Stimulated activated naive CD8-positive, alpha-beta T cell treated with anti-CD3 and anti-CD28 coated beads, Interleukin-15, amount 100 ng/mL, for 72 hours (primary cell): ENCODE data around the gene SBF2.

Source experiments
- ATAC-seq: fragments of 150-1000 bp; cut with Tn5 transposase; 2 replicates; pipeline ENCODE4 v1.10.0; 2021; ENCODE audit warnings: mild to moderate bottlenecking, moderate library complexity
- DNase-seq, 2 donors: peaks; one replicate each; pipeline ENCODE4 v3.0.0; 2021 to 2022
- H3K27ac Mint-ChIP-seq, 2 donors: one replicate each; pipeline ENCODE4 v1.8.0; 2022; ENCODE audit warnings: mild to moderate bottlenecking in 2 of 2, mixed read lengths in 2 of 2, moderate library complexity in 2 of 2
- H3K27me3 Mint-ChIP-seq: one replicate; pipeline ENCODE4 v1.8.0; 2022; ENCODE audit warnings: mixed read lengths
- H3K4me1 Mint-ChIP-seq: one replicate; pipeline ENCODE4 v1.8.0; 2022; ENCODE audit warnings: mild to moderate bottlenecking, mixed read lengths
- H3K4me3 Mint-ChIP-seq, 2 donors: one replicate each; pipeline ENCODE4 v1.8.0; 2022; ENCODE audit warnings: mild to moderate bottlenecking in 2 of 2, mixed read lengths in 2 of 2, moderate library complexity in 1 of 2
- H3K9me3 Mint-ChIP-seq, 2 donors: one replicate each; pipeline ENCODE4 v1.8.0; 2022; ENCODE audit warnings: mixed read lengths in 2 of 2

SBF2 gene

GRCh38 chr11:10293423-10294289 is at the start of gene SBF2:
SBF2 (minus strand) TSS chr11:10294219; CDS start chr11:10294069, 150 bp downstream.
- H3K27ac Mint-ChIP-seq: peak within 1 kb of the TSS in 1 of 2 donors; percentile 1
- H3K9me3 Mint-ChIP-seq: no peaks in the 10 kb centered on the region
- ATAC-seq: peak; percentile 53
- peaks cover 46% of the 10 kb centered on the region for H3K4me1 Mint-ChIP-seq
- DNase-seq: peak; percentile 74 to 78
- peaks cover 28% of the 10 kb centered on the region for H3K27me3 Mint-ChIP-seq
- H3K4me3 Mint-ChIP-seq: peak within 1 kb of the TSS; percentile 78 to 82

GRCh38 chr11:10338287-10338686 is 44.3 kb upstream of the SBF2 start:
- Mint-ChIP-seq H3K27me3 (peaks cover 40% of the 10 kb centered on the region), H3K27ac (peak overlapping the region in 1 of 2 donors; percentile 64), H3K4me1 (no peaks in the 10 kb centered on the region), H3K4me3 (no peak overlapping the region), H3K9me3 (no peaks in the 10 kb centered on the region)
- no peak for DNase-seq
- ATAC-seq: no peak

- Mint-ChIP-seq H3K4me3 (no peak overlapping the region), H3K9me3 (no peaks in the 10 kb centered on the region), H3K27ac (no peak overlapping the region), H3K27me3 (peaks cover 18% of the 10 kb centered on the region), H3K4me1 (peaks cover 3% of the 10 kb centered on the region)
- DNase-seq: no peak
- ATAC-seq: no peak
Measured at GRCh38 chr11:10333490-10333889, 39.5 kb upstream of the SBF2 start.

GRCh38 chr11:10331548-10332289 is 37.7 kb upstream of the SBF2 start:
- H3K9me3 Mint-ChIP-seq: no peaks in the 10 kb centered on the region
- peaks cover 7% of the 10 kb centered on the region for H3K4me1 Mint-ChIP-seq
- no peak for DNase-seq
- H3K27me3 Mint-ChIP-seq: peaks cover 26% of the 10 kb centered on the region
- ATAC-seq: no peak
- peak overlapping the region in 1 of 2 donors; percentile 69 for H3K27ac Mint-ChIP-seq
- H3K4me3 Mint-ChIP-seq: no peak overlapping the region

GRCh38 chr11:10329935-10330334 is 35.9 kb upstream of the SBF2 start:
- DNase-seq (no peak), ATAC-seq (no peak)
- peaks cover 21% of the 10 kb centered on the region for H3K27me3 Mint-ChIP-seq
- peaks cover 7% of the 10 kb centered on the region for H3K4me1 Mint-ChIP-seq
- H3K9me3 Mint-ChIP-seq: no peaks in the 10 kb centered on the region
- H3K4me3 Mint-ChIP-seq: no peak overlapping the region
- H3K27ac Mint-ChIP-seq: no peak overlapping the region

- H3K9me3 Mint-ChIP-seq: no peaks in the 10 kb centered on the region
- H3K4me3 Mint-ChIP-seq: no peak overlapping the region
- no peak overlapping the region for H3K27ac Mint-ChIP-seq
- no peak for ATAC-seq
- peaks cover 7% of the 10 kb centered on the region for H3K4me1 Mint-ChIP-seq
- no peak for DNase-seq
- peaks cover 21% of the 10 kb centered on the region for H3K27me3 Mint-ChIP-seq
Measured at GRCh38 chr11:10329356-10329755, 35.3 kb upstream of the SBF2 start.

GRCh38 chr11:10328314-10329098 is 34.5 kb upstream of the SBF2 start:
- Mint-ChIP-seq H3K4me1 (peaks cover 10% of the 10 kb centered on the region), H3K4me3 (no peak overlapping the region), H3K27me3 (peaks cover 25% of the 10 kb centered on the region), H3K9me3 (no peaks in the 10 kb centered on the region), H3K27ac (no peak overlapping the region)
- DNase-seq: no peak
- no peak for ATAC-seq

GRCh38 chr11:10327254-10327653 is 33.2 kb upstream of the SBF2 start:
- Mint-ChIP-seq H3K4me1 (peaks cover 23% of the 10 kb centered on the region), H3K9me3 (no peaks in the 10 kb centered on the region), H3K4me3 (no peak overlapping the region), H3K27me3 (peaks cover 29% of the 10 kb centered on the region), H3K27ac (no peak overlapping the region)
- DNase-seq (no peak), ATAC-seq (no peak)

- Mint-ChIP-seq H3K4me1 (peaks cover 24% of the 10 kb centered on the region), H3K4me3 (no peak overlapping the region), H3K27ac (peak overlapping the region; percentile 70 to 94), H3K9me3 (no peaks in the 10 kb centered on the region), H3K27me3 (peaks cover 29% of the 10 kb centered on the region)
- no peak for ATAC-seq
- DNase-seq: no peak
Measured at GRCh38 chr11:10326012-10326964, 32.3 kb upstream of the SBF2 start.

- Mint-ChIP-seq H3K27ac (no peak overlapping the region), H3K27me3 (peaks cover 29% of the 10 kb centered on the region), H3K4me1 (peaks cover 24% of the 10 kb centered on the region), H3K9me3 (no peaks in the 10 kb centered on the region), H3K4me3 (no peak overlapping the region)
- DNase-seq (no peak), ATAC-seq (no peak)
Measured at GRCh38 chr11:10325277-10326011, 31.4 kb upstream of the SBF2 start.

GRCh38 chr11:10324474-10324873 is 30.5 kb upstream of the SBF2 start:
- Mint-ChIP-seq H3K4me3 (no peak overlapping the region), H3K9me3 (no peaks in the 10 kb centered on the region), H3K27ac (peak overlapping the region in 1 of 2 donors; percentile 4), H3K27me3 (peaks cover 29% of the 10 kb centered on the region), H3K4me1 (peaks cover 24% of the 10 kb centered on the region)
- DNase-seq: no peak
- no peak for ATAC-seq

GRCh38 chr11:10323793-10324170 is 29.8 kb upstream of the SBF2 start:
- DNase-seq (no peak), ATAC-seq (no peak)

GRCh38 chr11:10322830-10323792 is 29.1 kb upstream of the SBF2 start:
- H3K27ac Mint-ChIP-seq: peak overlapping the region; percentile 60 to 98
- peaks cover 24% of the 10 kb centered on the region for H3K4me1 Mint-ChIP-seq
- DNase-seq (peak; percentile 48 to 51), ATAC-seq (peak; percentile 85)
- H3K9me3 Mint-ChIP-seq: no peaks in the 10 kb centered on the region
- peaks cover 22% of the 10 kb centered on the region for H3K27me3 Mint-ChIP-seq
- peak overlapping the region; percentile 7 to 64 for H3K4me3 Mint-ChIP-seq

More at GRCh38 chr11:10323793-10324170, 29.8 kb upstream of the SBF2 start:
- Mint-ChIP-seq H3K27me3 (peaks cover 28% of the 10 kb centered on the region), H3K4me3 (no peak overlapping the region), H3K4me1 (peaks cover 24% of the 10 kb centered on the region), H3K9me3 (no peaks in the 10 kb centered on the region), H3K27ac (no peak overlapping the region)
